ENCODE results near the gene AP1M1. TPM values are rescaled to one million over a fixed set of nuclear protein-coding genes. Genes with fewer than 3 reads are reported as not detected.
A peak's percentile ranks its signal among the peaks of the same experiment; 100 is the strongest.

AP1M1 gene
- 33.2 TPM for total RNA-seq
- polyA plus RNA-seq (ENCODE audit: insufficient read depth in 1 of 8, insufficient read length in 8 of 8, low replicate concordance in 1 of 8) = 10 to 100 TPM; 38.9 to 56.0 (median 50.0) TPM
- long read RNA-seq, donor 1, full-length matches to known transcripts = 8 of 8 reads
- long read RNA-seq, donor 1, partial matches to known transcripts = 0 of 8 reads
- long read RNA-seq, donor 1, other reads (novel, unspliced or antisense) = 0 of 8 reads
- long read RNA-seq, donor 2, full-length matches to known transcripts = 1 of 1 reads
- long read RNA-seq, donor 2, partial matches to known transcripts = 0 of 1 reads
- long read RNA-seq, donor 2, other reads (novel, unspliced or antisense) = 0 of 1 reads
- long read RNA-seq, donor 3, full-length matches to known transcripts = 19 of 19 reads
- long read RNA-seq, donor 3, partial matches to known transcripts = 0 of 19 reads
- long read RNA-seq, donor 3, other reads (novel, unspliced or antisense) = 0 of 19 reads
- long read RNA-seq, donor 4, full-length matches to known transcripts = 11 of 11 reads
- long read RNA-seq, donor 4, partial matches to known transcripts = 0 of 11 reads
- long read RNA-seq, donor 4, other reads (novel, unspliced or antisense) = 0 of 11 reads
- long read RNA-seq, donor 5, full-length matches to known transcripts = 25 of 31 reads
- long read RNA-seq, donor 5, partial matches to known transcripts = 6 of 31 reads
- long read RNA-seq, donor 5, other reads (novel, unspliced or antisense) = 0 of 31 reads
- long read RNA-seq, donor 6, full-length matches to known transcripts = 13 of 13 reads
- long read RNA-seq, donor 6, partial matches to known transcripts = 0 of 13 reads
- long read RNA-seq, donor 6, other reads (novel, unspliced or antisense) = 0 of 13 reads
- long read RNA-seq, donor 7, full-length matches to known transcripts = 16 of 24 reads
- long read RNA-seq, donor 7, partial matches to known transcripts = 8 of 24 reads
- long read RNA-seq, donor 7, other reads (novel, unspliced or antisense) = 0 of 24 reads
- long read RNA-seq, donor 8, full-length matches to known transcripts = 13 of 13 reads
- long read RNA-seq, donor 8, partial matches to known transcripts = 0 of 13 reads
- long read RNA-seq, donor 8, other reads (novel, unspliced or antisense) = 0 of 13 reads
- long read RNA-seq, donor 9, full-length matches to known transcripts = 8 of 8 reads
- long read RNA-seq, donor 9, partial matches to known transcripts = 0 of 8 reads
- long read RNA-seq, donor 9, other reads (novel, unspliced or antisense) = 0 of 8 reads
- long read RNA-seq, donor 10, full-length matches to known transcripts = 25 of 25 reads
- long read RNA-seq, donor 10, partial matches to known transcripts = 0 of 25 reads
- long read RNA-seq, donor 10, other reads (novel, unspliced or antisense) = 0 of 25 reads
- long read RNA-seq, donor 11, full-length matches to known transcripts = 10 of 10 reads
- long read RNA-seq, donor 11, partial matches to known transcripts = 0 of 10 reads
- long read RNA-seq, donor 11, other reads (novel, unspliced or antisense) = 0 of 10 reads

DNA sequence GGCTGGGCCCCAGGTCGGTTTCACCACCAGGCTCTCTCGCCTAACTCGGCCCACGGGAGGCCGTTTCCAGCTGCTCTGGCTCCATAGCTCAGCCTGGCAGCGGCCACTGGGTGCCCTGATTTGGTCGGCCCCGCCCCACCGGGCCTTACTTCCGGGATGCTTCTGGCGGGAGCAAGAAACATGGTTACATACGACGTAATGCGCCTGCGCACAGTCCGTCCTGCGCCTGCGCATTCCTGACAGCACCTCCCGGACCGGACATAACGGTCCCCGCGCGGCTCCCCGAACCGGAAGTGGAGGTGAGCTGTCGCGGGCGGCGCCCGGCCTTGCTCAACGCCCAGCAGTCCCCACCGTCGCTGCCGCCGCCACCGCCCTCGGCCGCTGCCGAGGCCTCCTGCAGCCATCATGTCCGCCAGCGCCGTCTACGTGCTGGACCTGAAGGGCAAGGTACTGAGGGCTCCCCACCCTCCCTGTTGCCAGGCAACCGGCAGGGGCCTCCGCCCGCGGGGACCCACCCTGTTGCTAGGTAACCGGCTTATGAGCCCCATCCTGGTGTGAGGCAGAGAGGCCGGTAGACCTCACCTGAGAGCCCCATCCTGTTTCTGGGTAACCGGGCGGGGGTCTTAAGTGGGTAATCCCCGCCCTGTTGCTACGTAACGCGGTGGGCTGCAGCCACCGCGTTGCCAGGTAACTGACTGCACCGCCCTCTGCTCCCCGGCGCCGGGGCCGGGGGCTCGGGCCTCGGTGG lies at the start of gene AP1M1:
Gene AP1M1 (plus strand): TSS at position 290 of the 748 bp plus-strand sequence. CDS start 116 bp downstream, at position 406.
- DNase-seq = peak; percentile 99
- Histone ChIP-seq H3K4me3 (ENCODE audit: low read length) (peak within 1 kb of the TSS; percentile 97), H3K36me3 (ENCODE audit: control insufficient read depth, insufficient read depth, low read length) (peaks cover 33% of the 10 kb centered on the region), H3K27ac (ENCODE audit: low read length) (peak within 1 kb of the TSS; percentile 39), H3K27me3 (ENCODE audit: control insufficient read depth, insufficient read depth, low read length) (no peaks in the 10 kb centered on the region), H3K4me1 (ENCODE audit: control insufficient read depth, insufficient read depth, low read length) (peaks cover 24% of the 10 kb centered on the region), H3K9me3 (replicated peaks; ENCODE audit: control insufficient read depth, low read depth, low read length) (no peaks in the 10 kb centered on the region)
- WGBS (ENCODE audit: insufficient coverage) = under 1% methylated on average over 63 of the region's 65 CpGs

- no peaks in the 10 kb centered on the region for H3K9me3 ChIP-seq (replicated peaks; ENCODE audit: control insufficient read depth, low read depth, low read length)
- no peaks in the 10 kb centered on the region for H3K36me3 ChIP-seq (ENCODE audit: control insufficient read depth, insufficient read depth, low read length)
- no peaks in the 10 kb centered on the region for H3K4me1 ChIP-seq (ENCODE audit: control insufficient read depth, insufficient read depth, low read length)
- no peak for DNase-seq
- no peak overlapping the region for H3K27ac ChIP-seq (ENCODE audit: low read length)
- WGBS (ENCODE audit: insufficient coverage) = 55% methylated on average over 5 of the region's 8 CpGs
- H3K27me3 ChIP-seq (ENCODE audit: control insufficient read depth, insufficient read depth, low read length) = peaks cover 4% of the 10 kb centered on the region
- no peak overlapping the region for H3K4me3 ChIP-seq (ENCODE audit: low read length)
These were observed 49.1 kb upstream of the AP1M1 start for GRCh38 chr19:16148443-16149229.

DNA sequence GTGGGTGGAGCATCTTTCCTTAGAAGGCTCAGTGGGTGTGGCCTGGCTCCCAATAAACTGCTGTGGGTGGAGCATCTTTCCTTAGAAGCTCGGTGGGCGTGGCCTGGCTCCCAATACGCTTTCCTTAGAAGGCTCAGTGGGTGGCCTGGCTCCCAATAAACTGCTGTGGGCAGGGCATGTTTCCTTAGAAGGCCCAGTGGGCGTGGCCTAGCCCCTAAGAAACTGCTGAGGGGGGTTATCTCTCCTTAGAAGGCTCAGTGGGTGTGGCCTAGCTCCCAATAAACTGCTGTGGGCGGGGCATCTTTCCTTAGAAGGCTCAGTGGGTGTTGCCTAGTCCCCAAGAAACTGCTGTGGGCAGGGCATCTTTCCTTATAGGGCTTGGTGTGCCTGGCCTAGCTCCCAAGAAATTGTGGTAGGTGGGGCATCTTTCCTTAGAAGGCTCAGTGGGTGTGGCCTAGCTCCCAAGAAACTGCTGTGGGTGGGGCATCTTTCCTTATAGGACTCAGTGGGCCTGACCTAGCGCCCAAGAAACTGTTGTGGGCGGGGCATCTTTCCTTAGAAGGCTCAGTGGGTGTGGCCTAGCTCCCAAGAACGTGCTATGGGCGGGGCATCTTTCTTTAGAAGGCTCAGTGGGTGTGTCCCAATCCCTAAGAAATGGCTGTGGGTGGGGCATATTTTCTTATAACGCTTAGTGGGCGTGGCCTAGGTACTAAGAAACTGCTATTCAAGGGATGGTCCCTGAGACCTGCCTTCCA lies 44.0 kb upstream of the AP1M1 start:
- no peaks in the 10 kb centered on the region for H3K9me3 ChIP-seq (replicated peaks; ENCODE audit: control insufficient read depth, low read depth, low read length)
- H3K27me3 ChIP-seq (ENCODE audit: control insufficient read depth, insufficient read depth, low read length) = no peaks in the 10 kb centered on the region
- no peaks in the 10 kb centered on the region for H3K36me3 ChIP-seq (ENCODE audit: control insufficient read depth, insufficient read depth, low read length)
- H3K27ac ChIP-seq (ENCODE audit: low read length) = no peak overlapping the region
- H3K4me3 ChIP-seq (ENCODE audit: low read length) = no peak overlapping the region
- DNase-seq = no peak
- no peaks in the 10 kb centered on the region for H3K4me1 ChIP-seq (ENCODE audit: control insufficient read depth, insufficient read depth, low read length)
- 86% methylated on average over 8 of the region's 11 CpGs for WGBS (ENCODE audit: insufficient coverage)

- WGBS (ENCODE audit: insufficient coverage) = 92% methylated on average over 8 of the region's 8 CpGs
- no peak overlapping the region for H3K27ac ChIP-seq (ENCODE audit: low read length)
- no peaks in the 10 kb centered on the region for H3K4me1 ChIP-seq (ENCODE audit: control insufficient read depth, insufficient read depth, low read length)
- no peaks in the 10 kb centered on the region for H3K36me3 ChIP-seq (ENCODE audit: control insufficient read depth, insufficient read depth, low read length)
- DNase-seq = no peak
- H3K4me3 ChIP-seq (ENCODE audit: low read length) = no peak overlapping the region
- H3K9me3 ChIP-seq (replicated peaks; ENCODE audit: control insufficient read depth, low read depth, low read length) = no peaks in the 10 kb centered on the region
- H3K27me3 ChIP-seq (ENCODE audit: control insufficient read depth, insufficient read depth, low read length) = no peaks in the 10 kb centered on the region
These were observed 43.2 kb upstream of the AP1M1 start for GRCh38 chr19:16154557-16154956.

GRCh38 chr19:16155128-16155527 lies 42.6 kb upstream of the AP1M1 start:
- Histone ChIP-seq H3K27me3 (ENCODE audit: control insufficient read depth, insufficient read depth, low read length) (no peaks in the 10 kb centered on the region), H3K27ac (ENCODE audit: low read length) (no peak overlapping the region), H3K4me3 (ENCODE audit: low read length) (no peak overlapping the region), H3K36me3 (ENCODE audit: control insufficient read depth, insufficient read depth, low read length) (no peaks in the 10 kb centered on the region), H3K4me1 (ENCODE audit: control insufficient read depth, insufficient read depth, low read length) (no peaks in the 10 kb centered on the region), H3K9me3 (replicated peaks; ENCODE audit: control insufficient read depth, low read depth, low read length) (no peaks in the 10 kb centered on the region)
- 86% methylated on average over 1 of the region's 1 CpG for WGBS (ENCODE audit: insufficient coverage)
- no peak for DNase-seq

DNA sequence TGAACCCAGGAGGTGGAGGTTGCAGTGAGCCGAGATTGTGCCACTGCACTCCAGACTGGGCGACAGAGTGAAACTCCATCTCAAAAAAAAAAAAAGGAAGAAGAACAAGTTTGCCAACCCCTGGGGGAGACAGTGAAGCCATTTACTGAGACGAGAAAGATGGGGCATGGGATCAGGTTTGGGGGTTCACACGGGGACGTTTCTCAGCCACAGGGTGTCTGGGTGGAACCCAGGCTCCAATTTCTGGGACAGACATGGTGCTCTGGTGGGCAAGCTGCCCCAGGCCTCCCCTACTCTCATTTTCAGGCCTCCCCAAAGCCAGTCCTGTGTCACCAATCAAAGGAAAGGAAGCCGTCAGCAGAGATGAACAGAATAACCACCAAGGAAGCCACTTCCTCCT lies 40.8 kb upstream of the AP1M1 start:
- no peak for DNase-seq
- no peaks in the 10 kb centered on the region for H3K27me3 ChIP-seq (ENCODE audit: control insufficient read depth, insufficient read depth, low read length)
- no peaks in the 10 kb centered on the region for H3K36me3 ChIP-seq (ENCODE audit: control insufficient read depth, insufficient read depth, low read length)
- 62% methylated on average over 6 of the region's 6 CpGs for WGBS (ENCODE audit: insufficient coverage)
- no peaks in the 10 kb centered on the region for H3K9me3 ChIP-seq (replicated peaks; ENCODE audit: control insufficient read depth, low read depth, low read length)
- no peak overlapping the region for H3K4me3 ChIP-seq (ENCODE audit: low read length)
- no peak overlapping the region for H3K27ac ChIP-seq (ENCODE audit: low read length)
- no peaks in the 10 kb centered on the region for H3K4me1 ChIP-seq (ENCODE audit: control insufficient read depth, insufficient read depth, low read length)

- H3K4me1 ChIP-seq (ENCODE audit: control insufficient read depth, insufficient read depth, low read length) = no peaks in the 10 kb centered on the region
- no peak overlapping the region for H3K27ac ChIP-seq (ENCODE audit: low read length)
- no peaks in the 10 kb centered on the region for H3K9me3 ChIP-seq (replicated peaks; ENCODE audit: control insufficient read depth, low read depth, low read length)
- no peaks in the 10 kb centered on the region for H3K36me3 ChIP-seq (ENCODE audit: control insufficient read depth, insufficient read depth, low read length)
- WGBS (ENCODE audit: insufficient coverage) = 76% methylated on average over 2 of the region's 10 CpGs
- no peak for DNase-seq
- H3K4me3 ChIP-seq (ENCODE audit: low read length) = no peak overlapping the region
- H3K27me3 ChIP-seq (ENCODE audit: control insufficient read depth, insufficient read depth, low read length) = no peaks in the 10 kb centered on the region
These were observed 40.1 kb upstream of the AP1M1 start for GRCh38 chr19:16157601-16158000.

DNA sequence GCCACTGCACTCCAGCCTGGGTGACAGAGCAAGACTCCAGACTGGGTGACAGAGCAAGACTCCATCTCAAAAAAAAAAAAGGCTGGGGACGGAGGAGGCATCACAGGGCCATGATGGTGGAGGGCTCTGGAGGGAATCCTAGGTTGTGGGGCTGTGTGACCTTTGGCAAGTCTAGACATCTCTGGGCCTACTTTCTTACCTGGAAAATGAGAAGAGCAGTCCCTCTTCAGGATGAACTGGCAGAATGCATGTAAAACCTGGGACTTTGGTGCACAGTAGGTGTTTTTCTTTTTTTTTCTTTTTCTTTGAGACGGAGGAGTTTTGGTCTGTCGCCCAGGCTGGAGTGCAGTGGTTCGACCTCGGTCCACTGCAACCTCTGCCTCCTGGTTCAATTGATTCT lies 38.1 kb upstream of the AP1M1 start:
- no peak overlapping the region for H3K27ac ChIP-seq (ENCODE audit: low read length)
- 76% methylated on average over 3 of the region's 5 CpGs for WGBS (ENCODE audit: insufficient coverage)
- no peaks in the 10 kb centered on the region for H3K9me3 ChIP-seq (replicated peaks; ENCODE audit: control insufficient read depth, low read depth, low read length)
- H3K36me3 ChIP-seq (ENCODE audit: control insufficient read depth, insufficient read depth, low read length) = no peaks in the 10 kb centered on the region
- no peaks in the 10 kb centered on the region for H3K4me1 ChIP-seq (ENCODE audit: control insufficient read depth, insufficient read depth, low read length)
- H3K4me3 ChIP-seq (ENCODE audit: low read length) = no peak overlapping the region
- DNase-seq = no peak
- no peaks in the 10 kb centered on the region for H3K27me3 ChIP-seq (ENCODE audit: control insufficient read depth, insufficient read depth, low read length)
